B cell (primary cell): ENCODE measurements around the gene PDILT. TPM values are rescaled to one million over a fixed set of nuclear protein-coding genes. Genes with fewer than 3 reads are reported as not detected.
"Not testable (repeated sequence)": the region's sequence is repeated elsewhere in the genome, so short reads cannot be mapped to it uniquely, and the experiment has no call there.

ENCODE experiments used
- ATAC-seq: fragments of 200-7000 bp; cut with Tn5 transposase; one replicate; pipeline ENCODE4 v1.10.0; 2021; ENCODE audit warnings: low read depth, mild to moderate bottlenecking, moderate number of reproducible peaks, moderate library complexity
- CTCF ChIA-PET: fragments of 350-600 bp; sonication (Branson Sonifier 250); formaldehyde crosslinking; loops from one replicate; lab custom pipeline; 2021; ENCODE audit warnings: antibody characterized with exemption, inconsistent platforms; lab: Charles Lee
- POLR2A ChIA-PET: fragments of 350-600 bp; sonication (Branson Sonifier 250); formaldehyde crosslinking; loops from one replicate; lab custom pipeline; 2021; ENCODE audit warnings: antibody characterized with exemption; lab: Charles Lee
- DNase-seq: peaks from one replicate; pipeline ENCODE4 v3.0.0; 2013
- H2AFZ ChIP-seq: 2 replicates; pipeline ENCODE4 v1.6.1; 2012; ENCODE audit warnings: mild to moderate bottlenecking, low read depth, low read length; ENCODE audit not compliant: insufficient read depth, poor library complexity, severe bottlenecking
- H3K27ac ChIP-seq, 2 donors: 1 replicate in 1 of 2; 2 replicates in 1 of 2; pipeline ENCODE4 v1.5.1; 2012 to 2013; ENCODE audit warnings: low read length in 2 of 2, mild to moderate bottlenecking in 2 of 2, moderate library complexity in 1 of 2
- H3K27me3 ChIP-seq, 4 experiments: fragments of 200-600 bp in 1 of 4; sonication (generic) in 1 of 4; replicated peaks in 1 of 4; 1 replicate in 2 of 4; 2 replicates in 2 of 4; pipeline versions ENCODE4 v1.6.1 to v1.7.0; 2013 to 2016; ENCODE audit warnings: low read length in 3 of 4, mild to moderate bottlenecking in 2 of 4, mixed read lengths in 1 of 4, moderate library complexity in 1 of 4; ENCODE audit not compliant: insufficient read depth in 4 of 4, control insufficient read depth in 3 of 4; ENCODE audit errors: control extremely low read depth in 1 of 4
- H3K36me3 ChIP-seq, 2 experiments: replicated peaks in 1 of 2; 1 replicate in 1 of 2; 2 replicates in 1 of 2; pipeline versions ENCODE4 v1.6.1 to v1.7.1; 2013; ENCODE audit warnings: low read length in 1 of 2; ENCODE audit not compliant: insufficient read depth in 2 of 2, control insufficient read depth in 1 of 2; ENCODE audit errors: control extremely low read depth in 1 of 2, extremely low read depth in 1 of 2
- H3K4me1 ChIP-seq, 2 donors: fragments of 200-600 bp in 1 of 2; sonication (generic) in 1 of 2; 1 replicate in 1 of 2; 2 replicates in 1 of 2; pipeline versions ENCODE4 v1.5.1 to v1.6.1; 2013 to 2017; ENCODE audit warnings: low read length in 2 of 2; ENCODE audit not compliant: control insufficient read depth in 2 of 2, insufficient read depth in 2 of 2
- H3K4me2 ChIP-seq: replicated peaks from 2 replicates; pipeline ENCODE3; 2012; ENCODE audit warnings: mild to moderate bottlenecking, low read depth, low read length; ENCODE audit not compliant: poor library complexity, severe bottlenecking
- H3K4me3 ChIP-seq, 5 experiments: fragments of 200-600 bp in 1 of 5; sonication (generic) in 1 of 5; 1 replicate in 3 of 5; 2 replicates in 2 of 5; pipeline versions ENCODE4 v1.5.1 to v1.7.0; 2011 to 2016; ENCODE audit warnings: low read length in 4 of 5, mild to moderate bottlenecking in 4 of 5, low read depth in 2 of 5, control low read depth in 1 of 5, moderate library complexity in 1 of 5; ENCODE audit not compliant: insufficient read depth in 1 of 5; ENCODE audit errors: control extremely low read depth in 1 of 5, extremely low read depth in 1 of 5
- H3K79me2 ChIP-seq: fragments of 200-600 bp; sonication (generic); one replicate; pipeline ENCODE4 v1.6.0; 2016; ENCODE audit warnings: low read length; ENCODE audit not compliant: control insufficient read depth, insufficient read depth
- H3K9ac ChIP-seq: fragments of 200-600 bp; sonication (generic); 2 replicates; pipeline ENCODE4 v1.6.1; 2017; ENCODE audit warnings: mild to moderate bottlenecking, low read length, moderate library complexity
- H3K9me3 ChIP-seq, 3 donors: one replicate each; pipeline versions ENCODE4 v1.6.1 to v1.7.1; 2013; ENCODE audit warnings: low read length in 2 of 3; ENCODE audit not compliant: control insufficient read depth in 2 of 3, insufficient read depth in 1 of 3; ENCODE audit errors: control extremely low read depth in 1 of 3
- H4K20me1 ChIP-seq: 2 replicates; pipeline ENCODE4 v1.6.0; 2012; ENCODE audit warnings: mild to moderate bottlenecking, low read length; ENCODE audit not compliant: insufficient read depth, control insufficient read depth, poor library complexity, severe bottlenecking
- H3K27ac Mint-ChIP-seq: one replicate; pipeline ENCODE4 v1.8.0; 2021; ENCODE audit warnings: mixed read lengths
- H3K27me3 Mint-ChIP-seq: one replicate; pipeline ENCODE4 v1.8.0; 2021; ENCODE audit warnings: mixed read lengths
- H3K4me1 Mint-ChIP-seq: one replicate; pipeline ENCODE4 v1.8.0; 2021; ENCODE audit warnings: mixed read lengths
- H3K4me3 Mint-ChIP-seq: one replicate; pipeline ENCODE4 v1.8.0; 2021; ENCODE audit warnings: mixed read lengths
- H3K9me3 Mint-ChIP-seq: one replicate; pipeline ENCODE4 v1.8.0; 2022; ENCODE audit warnings: mixed read lengths; ENCODE audit not compliant: insufficient read depth
- WGBS: methylation state at CpG from one replicate; pipeline ENCODE4 v1.1.5; 2013; ENCODE audit warnings: missing lambda C conversion rate; ENCODE audit not compliant: insufficient coverage; 5-methylcytosine and 5-hydroxymethylcytosine counted together
- intact Hi-C: fragments of 100-400 bp; cut with micrococcal nuclease; formaldehyde crosslinking; loops from one replicate; pipeline ENCODE4 v1.10.0; 2022
- polyA plus RNA-seq: library from polyadenylated mRNA; depleted of rRNA; stranded (reverse); fragments of >200 nt; gene quantifications from 2 replicates; pipeline ENCODE4 v1.2.3, GENCODE V29; 2012
- total RNA-seq, 2 donors: library from RNA; stranded (reverse); fragments of 120-200 nt in 1 of 2; gene quantifications; 1 replicate in 1 of 2; 2 replicates in 1 of 2; pipeline versions ENCODE4 v1.2.3 to v1.2.4, GENCODE V29; 2013 to 2022

The PDILT gene
- total and polyA plus RNA-seq, 2 donors (not counting 1 experiment from before 2014, with no cell fraction given) = not detected

- H3K36me3 ChIP-seq, H3K9me3 ChIP-seq, H3K27ac ChIP-seq, H3K79me2 ChIP-seq, H2AFZ ChIP-seq, H3K4me1 ChIP-seq, H3K4me3 Mint-ChIP-seq, POLR2A ChIA-PET, H3K9ac ChIP-seq, H3K4me1 Mint-ChIP-seq, H3K4me2 ChIP-seq, CTCF ChIA-PET, H3K4me3 ChIP-seq, DNase-seq, H4K20me1 ChIP-seq, ATAC-seq, intact Hi-C loops, H3K9me3 Mint-ChIP-seq, H3K27me3 Mint-ChIP-seq, H3K27ac Mint-ChIP-seq, H3K27me3 ChIP-seq: not testable (repeated sequence)
- no CpG with 5 or more reads among the region's 3 CpGs for WGBS
These were observed 42.3 kb upstream of the PDILT start for GRCh38 chr16:20446652-20447393.

GRCh38 chr16:20441859-20442258 is 37.3 kb upstream of the PDILT start:
- H3K27me3 ChIP-seq, H3K4me3 Mint-ChIP-seq, H3K4me3 ChIP-seq, H4K20me1 ChIP-seq, H3K9me3 ChIP-seq, H3K36me3 ChIP-seq, H3K27ac ChIP-seq, DNase-seq, CTCF ChIA-PET, intact Hi-C loops, H3K9me3 Mint-ChIP-seq, H3K4me1 Mint-ChIP-seq, H3K79me2 ChIP-seq, H3K9ac ChIP-seq, H2AFZ ChIP-seq, H3K4me2 ChIP-seq, ATAC-seq, H3K27me3 Mint-ChIP-seq, H3K4me1 ChIP-seq, H3K27ac Mint-ChIP-seq, POLR2A ChIA-PET: not testable (repeated sequence)
- WGBS = no CpG with 5 or more reads among the region's 4 CpGs
